Cardiac muscle cell (in vitro differentiated cells and primary cell): ENCODE results near the gene FOXN3. TPM values are rescaled to one million over a fixed set of nuclear protein-coding genes. Genes with fewer than 3 reads are reported as not detected.

Experiments used
- DNase-seq, 2 donors: peaks; one replicate each; pipeline versions ENCODE4 v3.0.0 to v3.0.0-alpha.2; 2010 to 2017; ENCODE audit warnings: low read depth in 1 of 2, low spot score in 1 of 2
- H3K27ac ChIP-seq: fragments of 200-600 bp; sonication (generic); 2 replicates; pipeline ENCODE4 v1.5.1; 2016
- H3K27me3 ChIP-seq: fragments of 200-600 bp; sonication (generic); 2 replicates; pipeline ENCODE4 v1.6.0; 2016; ENCODE audit warnings: control low read depth
- H3K36me3 ChIP-seq: fragments of 200-600 bp; sonication (generic); 2 replicates; pipeline ENCODE4 v1.5.1; 2016; ENCODE audit warnings: control low read depth
- H3K4me1 ChIP-seq: fragments of 200-600 bp; sonication (generic); 2 replicates; pipeline ENCODE4 v1.8.1; 2017; ENCODE audit warnings: low read depth, mild to moderate bottlenecking, mixed run types
- H3K4me3 ChIP-seq: fragments of 200-600 bp; sonication (generic); 2 replicates; pipeline ENCODE4 v1.5.1; 2016; ENCODE audit warnings: mild to moderate bottlenecking
- H3K9me3 ChIP-seq: fragments of 200-600 bp; sonication (generic); 2 replicates; pipeline ENCODE4 v1.5.1; 2017; ENCODE audit warnings: low read depth, mild to moderate bottlenecking, control low read depth
- CTCF ChIP-seq: IDR thresholded peaks from 2 replicates; pipeline ENCODE4 v1.5.1; 2012; ENCODE audit warnings: low read depth, mild to moderate bottlenecking, low read length
- polyA plus RNA-seq: library from polyadenylated mRNA; unstranded; fragments of >200 nt; fragmentation: Nextera tagmentation; extraction: Ambion mirVana; gene quantifications from 2 replicates; pipeline ENCODE4 v1.2.1, GENCODE V29; 2016
- total RNA-seq: library from RNA; depleted of rRNA; stranded (reverse); fragments of >200 nt; gene quantifications from 2 replicates; pipeline ENCODE4 v1.2.3, GENCODE V29; 2016

FOXN3 gene
- total RNA-seq, result 51.7 and 74.8 TPM in 2 replicates
- polyA plus RNA-seq, result 43.8 and 64.2 TPM in 2 replicates

GRCh38 chr14:89417091-89417464, at the start of gene FOXN3:
Gene FOXN3, minus strand, starts transcription at chr14:89417233. Its CDS starts 4,757 bp downstream, at chr14:89412476.
- H3K9me3 ChIP-seq, result no peaks in the 10 kb centered on the region
- peak within 1 kb of the TSS; percentile 96 for H3K27ac ChIP-seq
- H3K27me3 ChIP-seq, result no peaks in the 10 kb centered on the region
- H3K4me3 ChIP-seq, result peak within 1 kb of the TSS; percentile 99
- TF ChIP-seq CTCF, result no peak
- peaks cover 11% of the 10 kb centered on the region for H3K4me1 ChIP-seq
- DNase-seq, result peak; percentile 94 to 95
- H3K36me3 ChIP-seq, result no peaks in the 10 kb centered on the region

GRCh38 chr14:89466484-89466883, 49.5 kb upstream of the FOXN3 start:
- Histone ChIP-seq H3K27me3 (no peaks in the 10 kb centered on the region), H3K9me3 (no peaks in the 10 kb centered on the region), H3K27ac (no peak overlapping the region), H3K4me1 (no peaks in the 10 kb centered on the region), H3K36me3 (no peaks in the 10 kb centered on the region), H3K4me3 (no peak overlapping the region)
- no peak for DNase-seq
- no peak for TF ChIP-seq CTCF

- Histone ChIP-seq H3K27ac (no peak overlapping the region), H3K36me3 (no peaks in the 10 kb centered on the region), H3K4me3 (no peak overlapping the region), H3K9me3 (no peaks in the 10 kb centered on the region), H3K4me1 (no peaks in the 10 kb centered on the region), H3K27me3 (no peaks in the 10 kb centered on the region)
- no peak for DNase-seq
- no peak for TF ChIP-seq CTCF
Observed at GRCh38 chr14:89465876-89466275, 48.8 kb upstream of the FOXN3 start.

- no peaks in the 10 kb centered on the region for H3K27me3 ChIP-seq
- no peak for DNase-seq
- no peak for TF ChIP-seq CTCF
- no peak overlapping the region for H3K4me3 ChIP-seq
- H3K36me3 ChIP-seq, result no peaks in the 10 kb centered on the region
- no peak overlapping the region for H3K27ac ChIP-seq
- H3K4me1 ChIP-seq, result peaks cover 13% of the 10 kb centered on the region
- no peaks in the 10 kb centered on the region for H3K9me3 ChIP-seq
Observed at GRCh38 chr14:89461256-89461655, 44.2 kb upstream of the FOXN3 start.

GRCh38 chr14:89458713-89459420, 41.8 kb upstream of the FOXN3 start:
- H3K27ac ChIP-seq, result no peak overlapping the region
- TF ChIP-seq CTCF, result no peak

GRCh38 chr14:89457007-89457406, 40.0 kb upstream of the FOXN3 start:
- Histone ChIP-seq H3K9me3 (no peaks in the 10 kb centered on the region), H3K4me3 (no peak overlapping the region), H3K27ac (no peak overlapping the region)

More at GRCh38 chr14:89458713-89459420, 41.8 kb upstream of the FOXN3 start:
- Histone ChIP-seq H3K4me1 (peaks cover 21% of the 10 kb centered on the region), H3K36me3 (no peaks in the 10 kb centered on the region), H3K4me3 (no peak overlapping the region), H3K9me3 (no peaks in the 10 kb centered on the region), H3K27me3 (no peaks in the 10 kb centered on the region)
- DNase-seq, result no peak

More at GRCh38 chr14:89457007-89457406, 40.0 kb upstream of the FOXN3 start:
- H3K27me3 ChIP-seq, result no peaks in the 10 kb centered on the region
- H3K4me1 ChIP-seq, result peaks cover 25% of the 10 kb centered on the region
- H3K36me3 ChIP-seq, result no peaks in the 10 kb centered on the region
- DNase-seq, result no peak
- TF ChIP-seq CTCF, result no peak
